SJSA1 (cell line): ENCODE measurements around the gene PROCA1. TPM values are rescaled to one million over a fixed set of nuclear protein-coding genes. Genes with fewer than 3 reads are reported as not detected.
"Not testable (repeated sequence)": the region's sequence is repeated elsewhere in the genome, so short reads cannot be mapped to it uniquely, and the experiment has no call there.

Experiments used
- DNase-seq, 2 experiments: peaks; one replicate each; pipeline ENCODE4 v3.0.0-alpha.2; 2015 to 2020; ENCODE audit warnings: low spot score in 2 of 2, low read depth in 1 of 2
- H3K27ac ChIP-seq: fragments of 250-450 bp; sonication (Bioruptor Pico); 2 replicates; pipeline ENCODE4 v1.5.1; 2020; ENCODE audit warnings: mild to moderate bottlenecking, moderate library complexity
- H3K27me3 ChIP-seq: fragments of 250-450 bp; sonication (Bioruptor Pico); replicated peaks from 2 replicates; pipeline ENCODE4 v1.5.1; 2020; ENCODE audit warnings: mild to moderate bottlenecking, moderate library complexity
- H3K36me3 ChIP-seq: fragments of 250-450 bp; sonication (Bioruptor Pico); 2 replicates; pipeline ENCODE4 v1.5.1; 2020; ENCODE audit warnings: mild to moderate bottlenecking
- H3K4me1 ChIP-seq: fragments of 250-450 bp; sonication (Bioruptor Pico); replicated peaks from 2 replicates; pipeline ENCODE4 v1.6.1; 2021; ENCODE audit warnings: mild to moderate bottlenecking
- H3K4me3 ChIP-seq: fragments of 250-450 bp; sonication (Bioruptor Pico); 2 replicates; pipeline ENCODE4 v1.5.1; 2020; ENCODE audit warnings: mild to moderate bottlenecking
- H3K9me3 ChIP-seq: fragments of 250-450 bp; sonication (Bioruptor Pico); replicated peaks from 2 replicates; pipeline ENCODE4 v1.5.1; 2020; ENCODE audit warnings: mild to moderate bottlenecking
- total RNA-seq: library from RNA; depleted of rRNA; stranded (reverse); fragments of >200 nt; shearing (Covaris generic); gene quantifications from 2 replicates; pipeline ENCODE4 v1.2.3, GENCODE V29; 2014

PROCA1 gene
- total RNA-seq, 1 experiment from 2014 or later, result 0.53 TPM

DNA sequence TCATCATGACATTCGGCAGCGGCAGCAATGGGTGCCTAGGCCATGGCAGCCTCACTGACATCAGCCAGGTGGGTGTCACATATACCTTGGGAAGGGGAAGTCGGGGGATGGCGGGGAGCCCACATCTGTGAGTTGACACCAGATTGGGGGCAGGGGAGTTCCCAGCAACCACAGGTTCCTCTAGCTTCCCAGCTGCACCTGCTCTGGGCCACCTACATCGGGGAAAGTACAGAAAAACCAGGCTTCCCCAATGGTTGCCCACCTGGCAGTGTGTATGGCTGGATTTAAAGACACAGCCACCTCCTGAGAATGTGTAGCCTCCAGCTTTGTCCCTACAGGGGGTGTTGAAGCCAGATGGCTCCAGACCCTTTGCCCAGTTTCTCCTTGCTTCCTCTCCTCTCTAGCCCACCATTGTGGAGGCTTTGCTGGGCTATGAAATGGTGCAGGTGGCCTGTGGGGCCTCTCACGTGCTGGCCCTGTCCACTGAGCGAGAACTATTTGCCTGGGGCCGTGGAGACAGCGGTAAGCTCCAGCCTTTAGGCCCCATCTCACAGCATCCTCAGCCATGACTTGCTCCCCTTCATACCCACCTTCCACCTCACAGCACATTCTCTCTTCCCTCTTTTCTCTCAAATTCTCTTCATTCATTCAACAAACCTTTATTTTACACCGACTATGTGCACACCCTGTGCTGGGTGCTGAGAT, 27.1 kb upstream of the PROCA1 start:
- Histone ChIP-seq H3K9me3 (no peaks in the 10 kb centered on the region), H3K4me1 (peaks cover 15% of the 10 kb centered on the region), H3K27me3 (no peaks in the 10 kb centered on the region), H3K27ac (no peak overlapping the region), H3K4me3 (no peak overlapping the region), H3K36me3 (no peaks in the 10 kb centered on the region; the same call in 1 of the 2 replicates)
- DNase-seq, result no peak

DNA sequence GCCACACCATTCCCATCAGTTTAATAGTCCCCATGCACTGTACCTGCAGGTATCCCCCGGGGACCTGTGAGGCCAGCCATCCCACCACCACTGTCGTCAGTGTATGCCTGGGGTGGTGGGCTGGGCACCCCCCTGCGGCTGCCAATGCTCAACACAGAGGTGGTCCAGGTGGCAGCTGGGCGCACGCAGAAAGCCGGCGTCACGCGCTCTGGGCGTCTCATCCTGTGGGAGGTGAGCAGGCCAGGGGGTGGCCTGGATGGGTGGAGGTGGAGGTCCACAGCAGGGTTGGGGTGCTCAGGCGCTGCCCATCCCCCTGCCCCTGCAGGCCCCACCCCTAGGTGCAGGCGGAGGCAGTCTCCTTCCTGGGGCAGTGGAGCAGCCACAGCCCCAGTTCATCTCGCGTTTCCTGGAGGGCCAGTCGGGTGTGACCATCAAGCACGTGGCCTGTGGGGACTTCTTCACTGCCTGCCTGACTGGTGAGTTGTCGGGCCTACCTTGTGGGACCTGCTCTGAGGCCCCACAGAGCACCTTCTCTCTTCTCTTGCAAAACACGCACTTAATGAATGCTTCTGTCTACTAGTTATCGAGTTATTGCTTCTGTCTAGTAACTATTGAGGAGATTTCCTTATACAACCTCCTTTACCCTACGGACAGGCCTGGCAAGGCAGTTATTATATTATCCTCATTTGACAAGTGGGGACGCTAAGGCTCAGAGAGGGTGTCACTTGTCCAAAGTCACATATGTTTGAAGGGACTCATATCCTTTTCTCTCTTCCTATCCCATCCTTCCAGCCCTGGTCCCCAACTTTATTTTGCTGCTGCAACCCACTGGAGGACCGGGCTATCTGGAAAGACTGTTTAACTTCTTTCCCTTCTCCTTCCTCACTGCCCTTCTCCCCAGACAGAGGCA, 26.3 kb upstream of the PROCA1 start:
- Histone ChIP-seq H3K4me3 (no peak overlapping the region), H3K27ac (no peak overlapping the region), H3K27me3 (no peaks in the 10 kb centered on the region), H3K9me3 (no peaks in the 10 kb centered on the region), H3K4me1 (peaks cover 15% of the 10 kb centered on the region), H3K36me3 (no peaks in the 10 kb centered on the region)
- DNase-seq, result no peak

DNA sequence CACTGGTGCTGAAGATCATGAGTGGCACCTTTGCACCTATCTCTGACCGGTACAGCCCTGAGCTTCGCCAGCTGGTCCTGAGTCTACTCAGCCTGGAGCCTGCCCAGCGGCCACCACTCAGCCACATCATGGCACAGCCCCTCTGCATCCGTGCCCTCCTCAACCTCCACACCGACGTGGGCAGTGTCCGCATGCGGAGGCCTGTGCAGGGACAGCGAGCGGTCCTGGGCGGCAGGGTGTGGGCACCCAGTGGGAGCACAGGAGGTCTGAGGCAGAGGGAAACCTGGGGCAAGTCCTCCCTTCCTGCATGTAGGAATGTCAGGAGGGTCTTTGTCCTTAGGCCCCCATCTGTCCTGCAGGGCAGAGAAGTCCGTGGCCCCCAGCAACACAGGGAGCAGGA, 25.6 kb upstream of the PROCA1 start:
- no peak overlapping the region for H3K27ac ChIP-seq
- no peaks in the 10 kb centered on the region for H3K9me3 ChIP-seq
- no peak overlapping the region for H3K4me3 ChIP-seq
- no peaks in the 10 kb centered on the region for H3K27me3 ChIP-seq
- no peak for DNase-seq
- H3K4me1 ChIP-seq, result peaks cover 9% of the 10 kb centered on the region
- no peaks in the 10 kb centered on the region for H3K36me3 ChIP-seq

DNA sequence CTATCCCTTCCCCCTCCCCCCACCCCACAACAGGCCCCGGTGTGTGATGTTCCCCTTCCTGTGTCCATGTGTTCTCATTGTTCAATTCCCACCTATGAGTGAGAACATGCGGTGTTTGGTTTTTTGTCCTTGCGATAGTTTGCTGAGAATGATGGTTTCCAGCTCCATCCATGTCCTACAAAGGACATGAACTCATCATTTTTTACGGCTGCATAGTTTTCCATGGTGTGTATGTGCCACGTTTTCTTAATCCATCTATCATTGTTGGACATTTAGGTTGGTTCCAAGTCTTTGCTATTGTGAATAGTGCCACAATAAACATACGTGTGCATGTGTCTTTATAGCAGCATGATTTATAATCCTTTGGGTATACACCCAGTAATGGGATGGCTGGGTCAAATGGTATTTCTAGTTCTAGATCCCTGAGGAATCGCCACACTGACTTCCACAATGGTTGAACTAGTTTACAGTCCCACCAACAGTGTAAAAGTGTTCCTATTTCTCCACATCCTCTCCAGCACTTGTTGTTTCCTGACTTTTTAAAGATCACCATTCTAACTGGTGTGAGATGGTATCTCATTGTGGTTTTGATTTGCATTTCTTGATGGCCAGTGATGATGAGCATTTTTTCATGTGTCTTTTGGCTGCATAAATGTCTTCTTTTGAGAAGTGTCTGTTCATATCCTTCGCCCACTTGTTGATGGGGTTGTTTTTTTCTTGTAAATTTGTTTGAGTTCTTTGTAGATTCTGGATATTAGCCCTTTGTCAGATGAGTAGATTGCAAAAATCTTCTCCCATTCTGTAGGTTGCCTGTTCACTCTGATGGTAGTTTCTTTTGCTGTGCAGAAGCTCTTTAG, 24.5 kb upstream of the PROCA1 start:
- H3K4me1 ChIP-seq, H3K4me3 ChIP-seq: not testable (repeated sequence)

DNA sequence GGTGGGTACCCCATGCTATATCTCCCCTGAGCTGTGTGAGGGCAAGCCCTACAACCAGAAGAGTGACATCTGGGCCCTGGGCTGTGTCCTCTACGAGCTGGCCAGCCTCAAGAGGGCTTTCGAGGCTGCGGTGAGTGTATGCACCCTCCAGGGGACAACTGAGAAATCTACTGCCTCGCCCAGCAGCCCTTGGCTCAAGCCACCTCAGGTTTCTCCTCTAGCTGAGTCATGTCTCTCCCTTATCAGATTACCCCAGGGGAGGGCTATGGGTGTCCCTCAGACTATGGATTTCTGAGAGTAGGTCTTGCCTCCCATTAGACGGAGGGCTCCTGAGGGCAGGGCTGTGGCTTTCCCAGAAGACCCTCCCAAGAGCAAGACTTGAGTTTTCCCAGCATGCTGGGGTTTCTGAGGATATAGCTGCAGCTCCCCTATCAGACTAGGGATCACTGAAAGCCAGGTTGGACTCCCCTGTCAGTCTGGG, 23.6 kb upstream of the PROCA1 start:
- H3K36me3 ChIP-seq, result no peaks in the 10 kb centered on the region
- H3K27ac ChIP-seq, result no peak overlapping the region
- H3K4me1 ChIP-seq, result peaks cover 9% of the 10 kb centered on the region
- H3K9me3 ChIP-seq, result no peaks in the 10 kb centered on the region
- no peaks in the 10 kb centered on the region for H3K27me3 ChIP-seq
- H3K4me3 ChIP-seq, result no peak overlapping the region
- no peak for DNase-seq

More for the DNA sequence above, 24.5 kb upstream of the PROCA1 start:
- not testable (repeated sequence) for DNase-seq, H3K27me3 ChIP-seq, H3K9me3 ChIP-seq, H3K27ac ChIP-seq, H3K36me3 ChIP-seq

DNA sequence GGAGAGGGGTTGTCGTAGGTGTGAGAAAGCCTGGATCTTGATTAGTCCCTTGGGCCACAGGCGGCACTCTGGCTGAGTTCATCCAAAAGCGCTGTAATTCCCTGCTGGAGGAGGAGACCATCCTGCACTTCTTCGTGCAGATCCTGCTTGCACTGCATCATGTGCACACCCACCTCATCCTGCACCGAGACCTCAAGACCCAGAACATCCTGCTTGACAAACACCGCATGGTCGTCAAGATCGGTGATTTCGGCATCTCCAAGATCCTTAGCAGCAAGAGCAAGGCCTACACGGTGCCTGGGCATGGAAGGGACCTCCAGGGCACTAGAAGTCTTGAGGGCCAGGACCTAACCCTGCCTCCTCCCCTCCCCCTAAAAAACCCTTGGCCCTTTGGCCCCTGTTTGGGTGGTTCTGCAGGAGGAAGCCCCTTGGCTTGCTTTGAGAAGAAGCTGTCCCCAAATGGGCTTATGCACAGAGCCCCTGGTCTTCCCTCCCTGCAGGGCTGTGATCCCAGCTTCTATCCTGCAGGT, 23.1 kb upstream of the PROCA1 start:
- Histone ChIP-seq H3K4me1 (peaks cover 9% of the 10 kb centered on the region), H3K27me3 (no peaks in the 10 kb centered on the region), H3K27ac (no peak overlapping the region)

DNA sequence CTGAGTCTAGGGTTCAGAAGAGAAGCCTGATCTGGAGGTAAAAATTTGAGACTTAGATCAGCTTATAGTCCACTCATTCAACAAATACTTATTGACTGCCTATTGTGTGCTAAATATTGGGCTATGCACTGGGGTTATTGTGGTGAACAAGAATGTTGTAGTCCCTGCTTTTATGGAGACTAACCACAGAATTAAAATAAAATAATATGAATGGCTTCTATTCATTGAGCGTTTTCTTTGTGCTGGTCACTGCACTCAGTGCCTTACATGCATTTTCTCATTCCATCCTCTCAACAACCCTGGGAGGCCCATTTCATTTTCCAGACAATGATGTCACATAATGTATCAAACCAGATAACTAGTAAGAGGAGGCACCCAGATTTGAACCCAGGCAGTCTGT, 21.7 kb upstream of the PROCA1 start:
- H3K9me3 ChIP-seq, result no peaks in the 10 kb centered on the region
- 0 out of 2 replicates have a peak overlapping the region, but pooled peaks have one; percentile 6 for H3K27ac ChIP-seq
- DNase-seq, result no peak

More for the DNA sequence above, 23.1 kb upstream of the PROCA1 start:
- Histone ChIP-seq H3K9me3 (no peaks in the 10 kb centered on the region), H3K4me3 (no peak overlapping the region), H3K36me3 (no peaks in the 10 kb centered on the region)
- DNase-seq, result no peak

DNA sequence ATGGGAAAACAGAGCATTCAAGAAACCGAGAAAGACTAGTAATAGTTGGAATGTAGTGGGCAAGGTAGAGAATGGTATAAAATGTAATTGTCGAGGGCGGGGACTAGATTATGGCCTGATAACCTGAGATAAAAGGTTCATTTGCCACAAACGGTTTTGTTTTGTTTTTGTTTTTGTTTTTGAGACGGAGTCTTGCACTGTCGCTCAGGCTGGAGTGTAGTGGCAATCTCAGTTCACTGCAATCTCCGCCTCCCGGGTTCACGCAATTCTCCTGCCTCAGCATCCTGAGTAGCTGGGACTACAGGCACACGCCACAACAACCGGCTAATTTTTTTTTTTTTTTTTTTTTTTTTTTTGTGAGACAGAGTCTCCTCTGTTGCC, 18.3 kb upstream of the PROCA1 start:
- H3K36me3 ChIP-seq, result peaks cover 10% of the 10 kb centered on the region
- H3K27me3 ChIP-seq, result no peaks in the 10 kb centered on the region
- H3K4me1 ChIP-seq, result peaks cover 42% of the 10 kb centered on the region
- no peak overlapping the region for H3K4me3 ChIP-seq
- no peak for DNase-seq
- no peaks in the 10 kb centered on the region for H3K9me3 ChIP-seq
- no peak overlapping the region for H3K27ac ChIP-seq

More for the DNA sequence above, 21.7 kb upstream of the PROCA1 start:
- no peaks in the 10 kb centered on the region for H3K27me3 ChIP-seq
- no peak overlapping the region for H3K4me3 ChIP-seq
- H3K4me1 ChIP-seq, result peaks cover 14% of the 10 kb centered on the region
- no peaks in the 10 kb centered on the region for H3K36me3 ChIP-seq

DNA sequence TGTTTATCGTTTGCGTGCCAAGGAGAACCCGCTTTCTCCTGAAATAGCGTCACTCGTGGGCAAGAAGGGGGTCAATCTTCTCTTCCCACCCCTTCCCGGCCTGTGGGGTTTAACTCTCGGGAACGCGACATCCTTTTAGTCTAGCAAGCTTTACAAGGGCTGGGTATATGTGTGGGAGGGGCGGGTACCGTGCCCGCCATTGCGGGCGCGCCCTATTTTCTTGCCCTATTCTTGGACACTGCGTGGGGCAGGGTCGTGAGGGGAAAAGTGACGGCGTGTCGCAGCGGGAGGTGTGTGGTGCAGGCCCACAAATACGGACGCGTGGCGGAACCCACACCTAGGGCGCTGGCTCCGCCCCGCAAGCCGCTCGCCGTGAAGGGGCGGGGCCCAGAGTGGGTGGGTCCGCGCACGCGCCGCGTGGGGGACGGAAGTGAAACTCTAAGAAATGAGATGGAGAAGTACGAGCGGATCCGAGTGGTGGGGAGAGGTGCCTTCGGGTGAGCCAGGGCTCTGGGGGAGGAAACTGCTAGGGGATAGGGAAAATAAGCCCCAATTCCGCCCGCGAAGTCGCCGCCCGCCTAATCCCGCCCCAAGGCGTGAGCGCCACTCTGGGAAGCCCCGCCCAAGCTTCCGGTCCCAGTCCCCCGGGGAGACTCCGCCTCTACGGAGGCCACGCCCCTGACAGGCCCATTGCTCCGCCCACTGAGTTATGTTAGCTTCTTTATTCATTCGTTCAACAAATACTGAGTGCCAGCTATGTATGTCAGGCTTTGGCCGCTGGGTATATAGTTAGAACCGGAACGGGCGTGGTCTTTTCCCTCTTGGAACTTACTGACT, 16.9 kb upstream of the PROCA1 start, which contains the start of gene NEK8:
TSS of gene NEK8 (plus strand) at position 425 of the 837 bp plus-strand sequence. CDS start at position 451, 26 bp downstream.
- Histone ChIP-seq H3K4me1 (peaks cover 46% of the 10 kb centered on the region), H3K36me3 (peaks cover 21% of the 10 kb centered on the region), H3K4me3 (peak within 1 kb of the TSS; percentile 59), H3K27me3 (no peaks in the 10 kb centered on the region), H3K9me3 (no peaks in the 10 kb centered on the region), H3K27ac (peak within 1 kb of the TSS; percentile 87)
- peak; percentile 95 to 96 for DNase-seq

DNA sequence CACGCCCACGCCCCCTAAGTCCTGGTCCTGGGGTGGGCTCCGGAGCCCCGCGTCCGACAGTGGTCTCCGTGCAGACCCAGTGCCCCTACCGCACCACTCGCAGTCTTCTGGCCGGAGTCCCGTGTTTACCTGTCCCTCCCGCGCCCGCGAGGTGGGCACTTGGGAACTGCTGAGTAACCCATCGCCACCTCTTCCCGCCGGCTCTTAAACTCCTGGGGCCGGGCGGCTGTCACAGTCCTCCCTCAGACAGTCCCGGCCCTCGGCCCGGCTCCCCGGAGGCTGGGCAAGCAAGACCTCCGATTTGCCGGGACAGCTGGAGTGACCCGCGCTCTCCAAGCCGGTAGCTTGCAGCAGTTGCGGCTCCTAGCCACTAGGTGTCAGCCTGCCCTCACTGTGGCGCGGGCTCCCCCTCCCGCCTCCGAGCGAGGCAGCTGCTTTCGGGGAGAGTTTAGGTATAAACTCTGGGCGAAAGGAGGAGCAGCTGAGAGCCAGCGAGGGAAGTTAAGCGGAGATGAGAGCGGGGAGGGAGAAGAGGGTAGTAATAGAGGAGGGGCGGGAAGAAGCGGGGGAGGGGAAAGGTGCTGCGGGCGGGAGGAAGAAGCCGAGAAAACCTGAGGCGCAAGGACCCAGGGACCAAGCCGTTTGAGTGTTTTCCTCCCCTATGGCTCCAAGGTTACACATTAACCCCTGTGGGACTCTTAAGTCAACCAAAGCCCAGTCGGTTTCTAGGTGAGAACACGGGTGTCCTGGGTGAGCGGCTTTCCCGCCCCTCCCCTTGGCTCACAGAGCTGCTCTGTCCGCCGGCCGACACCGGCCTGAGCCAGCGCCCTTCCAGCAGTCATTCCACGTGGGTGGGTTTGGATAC, 15.2 kb upstream of the PROCA1 start:
- Histone ChIP-seq H3K4me1 (peaks cover 46% of the 10 kb centered on the region), H3K9me3 (no peaks in the 10 kb centered on the region), H3K27ac (no peak overlapping the region), H3K27me3 (no peaks in the 10 kb centered on the region), H3K4me3 (peak overlapping the region; percentile 59), H3K36me3 (peaks cover 39% of the 10 kb centered on the region)
- DNase-seq, result peak; percentile 93 to 97

DNA sequence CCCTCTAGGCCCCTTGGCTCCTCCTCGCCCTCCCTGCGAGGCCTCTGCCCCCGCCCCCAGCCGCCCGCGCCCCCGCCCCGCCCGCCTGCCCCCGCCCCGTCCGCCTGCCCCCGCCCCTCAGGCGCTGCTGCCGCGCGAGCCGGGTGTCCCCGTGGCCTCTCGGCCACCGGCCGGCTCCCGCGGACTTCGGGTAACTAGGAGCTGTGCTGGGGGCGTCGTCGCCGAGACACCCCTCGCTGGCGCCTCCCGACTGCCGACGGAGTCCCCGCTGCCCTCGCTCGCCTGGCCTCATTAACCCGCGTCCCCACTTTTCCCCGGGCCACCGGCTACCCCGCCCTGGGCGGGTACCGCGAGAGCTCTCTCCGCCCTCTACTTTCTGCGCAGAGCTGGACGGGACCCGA, 14.5 kb upstream of the PROCA1 start, which contains the start of gene TLCD1:
TSS of gene TLCD1 (minus strand) at position 8 of the 401 bp plus-strand sequence. CDS start 136 bp downstream, outside the sequence.
- peaks cover 45% of the 10 kb centered on the region for H3K36me3 ChIP-seq
- DNase-seq, result peak; percentile 73 to 91
- no peaks in the 10 kb centered on the region for H3K27me3 ChIP-seq
- peak within 1 kb of the TSS; percentile 59 for H3K4me3 ChIP-seq
- H3K9me3 ChIP-seq, result no peaks in the 10 kb centered on the region
- H3K4me1 ChIP-seq, result peaks cover 52% of the 10 kb centered on the region
- H3K27ac ChIP-seq, result peak within 1 kb of the TSS; percentile 24; the same call in 1 of the 2 replicates
